HG03280 (cell line): ENCODE measurements around the gene ICAM4.
"Not testable (repeated sequence)": the region's sequence is repeated elsewhere in the genome, so short reads cannot be mapped to it uniquely, and the experiment has no call there.

Experiments used
- ATAC-seq: cut with Tn5 transposase; IDR thresholded peaks from one replicate; pipeline ENCODE4 v1.9.1; 2021; ENCODE audit warnings: mild to moderate bottlenecking, moderate library complexity; ENCODE audit not compliant: unreplicated experiment

The ICAM4 gene

GRCh38 chr19:10268071-10268470, 18.7 kb upstream of the ICAM4 start:
- no peak for ATAC-seq

GRCh38 chr19:10269333-10270179, 17.2 kb upstream of the ICAM4 start:
- ATAC-seq: peak; percentile 35

GRCh38 chr19:10270180-10270615, 16.6 kb upstream of the ICAM4 start:
- ATAC-seq: peak; percentile 32

- no peak for ATAC-seq
Measured at GRCh38 chr19:10270616-10271394, 15.9 kb upstream of the ICAM4 start, which contains the start of gene ICAM1. Gene ICAM1 (plus strand): TSS chr19:10271120. CDS start chr19:10271160, 40 bp downstream.

GRCh38 chr19:10271543-10272086, 15.1 kb upstream of the ICAM4 start:
- ATAC-seq: no peak

- ATAC-seq: no peak
Measured at GRCh38 chr19:10274589-10274988, 12.2 kb upstream of the ICAM4 start.

GRCh38 chr19:10277795-10278589, 8.8 kb upstream of the ICAM4 start:
- ATAC-seq: no peak

GRCh38 chr19:10278935-10279334, 7.8 kb upstream of the ICAM4 start:
- ATAC-seq: no peak

- ATAC-seq: no peak
Measured at GRCh38 chr19:10279737-10280442, 6.9 kb upstream of the ICAM4 start.

- ATAC-seq: not testable (repeated sequence)
Measured at GRCh38 chr19:10282043-10282442, 4.7 kb upstream of the ICAM4 start.

- ATAC-seq: no peak
Measured at GRCh38 chr19:10283301-10284064, 3.3 kb upstream of the ICAM4 start.

GRCh38 chr19:10284065-10284959, 2.4 kb upstream of the ICAM4 start:
- ATAC-seq: no peak

- no peak for ATAC-seq
Measured at GRCh38 chr19:10284960-10285278, 1.8 kb upstream of the ICAM4 start.

- ATAC-seq: no peak
Measured at GRCh38 chr19:10285393-10285792, 1.4 kb upstream of the ICAM4 start.

- no peak for ATAC-seq
Measured at GRCh38 chr19:10288662-10289166, 2.0 kb downstream of the ICAM4 start.

GRCh38 chr19:10289167-10289835, 2.5 kb downstream of the ICAM4 start:
- peak; percentile 30 for ATAC-seq

GRCh38 chr19:10289836-10290356, 3.1 kb downstream of the ICAM4 start, which contains the start of gene ICAM5:
Gene ICAM5 (plus strand): TSS chr19:10289952. CDS start chr19:10290044, 92 bp downstream.
- ATAC-seq: no peak
